A172 (cell line): Measurements from ENCODE around the gene DPP10. TPM values are rescaled to one million over a fixed set of nuclear protein-coding genes. Genes with fewer than 3 reads are reported as not detected.
"Not testable (repeated sequence)": the region's sequence is repeated elsewhere in the genome, so short reads cannot be mapped to it uniquely, and the experiment has no call there.

Experiments used
- DNase-seq: peaks from one replicate; pipeline ENCODE4 v3.0.0-alpha.2; 2015; ENCODE audit warnings: low spot score
- total RNA-seq: library from RNA; depleted of rRNA; stranded (reverse); fragments of >200 nt; shearing (Covaris generic); gene quantifications from 2 replicates; pipeline ENCODE4 v1.2.3, GENCODE V29; 2014

The DPP10 gene
- total RNA-seq, 1 experiment from 2014 or later, result not detected

GRCh38 chr2:115414466-115414865 lies 972.0 kb downstream of the DPP10 start:
- DNase-seq, result no peak

GRCh38 chr2:115422004-115422634 lies 979.7 kb downstream of the DPP10 start:
- no peak for DNase-seq

- no peak for DNase-seq
Measured at GRCh38 chr2:115427436-115427835, 985.0 kb downstream of the DPP10 start.

- DNase-seq, result not testable (repeated sequence)
Measured at GRCh38 chr2:115440746-115441145, 998.3 kb downstream of the DPP10 start.

GRCh38 chr2:115443539-115444185 lies 1001.2 kb downstream of the DPP10 start:
- no peak for DNase-seq

- no peak for DNase-seq
Measured at GRCh38 chr2:115460008-115460407, 1017.6 kb downstream of the DPP10 start.

- no peak for DNase-seq
Measured at GRCh38 chr2:115480741-115481140, 1038.3 kb downstream of the DPP10 start.

- DNase-seq, result no peak
Measured at GRCh38 chr2:115481842-115482241, 1039.4 kb downstream of the DPP10 start.

GRCh38 chr2:115483666-115484065 lies 1041.2 kb downstream of the DPP10 start:
- DNase-seq, result no peak

GRCh38 chr2:115484486-115484885 lies 1042.0 kb downstream of the DPP10 start:
- DNase-seq, result no peak

GRCh38 chr2:115484983-115485382 lies 1042.5 kb downstream of the DPP10 start:
- no peak for DNase-seq

GRCh38 chr2:115491186-115491793 lies 1048.8 kb downstream of the DPP10 start:
- DNase-seq, result no peak

- no peak for DNase-seq
Measured at GRCh38 chr2:115505331-115505730, 1062.9 kb downstream of the DPP10 start.

GRCh38 chr2:115520727-115521126 lies 1078.3 kb downstream of the DPP10 start:
- no peak for DNase-seq

- no peak for DNase-seq
Measured at GRCh38 chr2:115524452-115524851, 1082.0 kb downstream of the DPP10 start.

- no peak for DNase-seq
Measured at GRCh38 chr2:115529627-115530026, 1087.2 kb downstream of the DPP10 start.

GRCh38 chr2:115533081-115533480 lies 1090.6 kb downstream of the DPP10 start:
- DNase-seq, result no peak

- no peak for DNase-seq
Measured at GRCh38 chr2:115541814-115542213, 1099.4 kb downstream of the DPP10 start.

- DNase-seq, result no peak
Measured at GRCh38 chr2:115542331-115542730, 1099.9 kb downstream of the DPP10 start.

- no peak for DNase-seq
Measured at GRCh38 chr2:115543024-115543423, 1100.6 kb downstream of the DPP10 start.

- DNase-seq, result no peak
Measured at GRCh38 chr2:115543461-115543860, 1101.0 kb downstream of the DPP10 start.

- DNase-seq, result no peak
Measured at GRCh38 chr2:115549611-115550130, 1107.2 kb downstream of the DPP10 start.

- DNase-seq, result no peak
Measured at GRCh38 chr2:115552726-115553125, 1110.3 kb downstream of the DPP10 start.
